ENCODE measurements around the gene PKN1.

DNA sequence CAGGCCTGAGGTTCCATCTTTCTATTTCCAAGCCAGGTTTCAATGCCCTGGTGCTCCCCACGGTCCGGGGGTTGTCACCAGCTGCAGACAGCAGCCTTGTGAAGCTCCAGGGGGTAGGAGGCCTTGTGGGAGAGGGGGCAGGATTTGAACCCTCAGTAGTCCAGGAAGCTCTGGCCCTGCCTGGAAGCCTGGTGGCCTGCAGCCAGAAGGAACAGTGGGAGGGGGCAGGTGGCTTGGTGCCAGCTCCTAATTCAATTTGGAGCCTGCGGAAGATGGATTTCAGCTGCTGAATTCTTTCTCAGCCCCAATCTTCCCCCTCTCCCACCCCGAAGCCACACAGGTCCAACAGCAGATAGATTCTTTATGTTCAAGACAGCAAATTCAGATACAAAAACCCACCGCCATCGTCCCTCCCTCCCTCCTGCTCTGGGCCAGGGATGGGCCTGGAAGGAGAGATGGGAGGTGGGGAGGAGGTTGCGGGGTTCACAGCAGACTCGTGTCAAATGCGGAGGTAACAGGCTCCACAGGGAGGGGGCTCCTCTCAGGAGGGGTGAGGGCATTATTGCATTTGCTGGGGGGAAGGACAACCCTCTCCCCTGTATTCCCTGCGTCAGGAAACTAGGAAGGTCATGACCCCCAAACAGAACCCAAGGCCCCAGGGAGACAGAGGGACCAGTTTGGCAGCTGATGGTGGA is 44.5 kb downstream of the PKN1 start:
- no peak for TF ChIP-seq POLR2A (IDR thresholded peaks at IDR 0.05)
- no peak for TF ChIP-seq CTCF (IDR thresholded peaks at IDR 0.05)

Data from uterus (tissue), 2 donors.